ENCODE data around the gene MARK3. TPM values are rescaled to one million over a fixed set of nuclear protein-coding genes. Genes with fewer than 3 reads are reported as not detected.

Gene MARK3
- total and polyA plus RNA-seq, 10 of the 15 experiments (the other 5 are each of a cell fraction or from before 2014, with no cell fraction given): 10.7 to 75.1 (median 41.4) TPM

DNA sequence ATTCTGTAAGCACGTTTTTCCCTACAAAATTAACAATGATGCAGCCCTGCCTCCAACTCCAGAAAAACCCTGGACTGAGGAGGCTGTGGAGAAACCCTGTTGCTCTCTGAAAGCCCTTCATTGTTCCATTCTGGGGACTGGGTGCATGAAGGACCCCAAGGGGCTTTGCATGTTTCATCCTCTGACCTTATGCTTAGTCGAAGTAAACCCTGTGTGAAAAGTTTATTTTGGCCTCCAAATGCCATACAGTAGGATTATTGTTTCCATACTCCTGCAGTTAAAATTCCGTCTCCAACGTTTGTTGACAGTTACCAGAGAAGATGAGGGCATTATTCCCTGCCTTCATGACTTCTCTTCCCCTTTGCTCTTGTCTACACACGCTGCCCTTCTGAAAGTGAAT, 91.4 kb downstream of the MARK3 start:
- H3K9me3 ChIP-seq (replicated peaks; ENCODE audit: control insufficient read depth, insufficient read depth, low read length): no peaks in the 10 kb centered on the region
- FAIRE-seq (no peak), DNase-seq (ENCODE audit: low read depth, low spot score) (no peak), ATAC-seq (no peak)
- no peaks in the 10 kb centered on the region for H4K20me1 ChIP-seq (ENCODE audit: control insufficient read depth, insufficient read depth)
- H3K4me2 ChIP-seq (ENCODE audit: control insufficient read depth, insufficient read depth): no peak overlapping the region
- H3K36me3 ChIP-seq (ENCODE audit: control insufficient read depth in 2 of 2, insufficient read depth in 2 of 2, low read length in 1 of 2): peaks cover 6 to 17% of the 10 kb centered on the region in 2 experiments
- peaks cover 9% of the 10 kb centered on the region for H3K4me1 ChIP-seq (ENCODE audit: control insufficient read depth, insufficient read depth, low read length)
- H3K79me2 ChIP-seq (ENCODE audit: control insufficient read depth, insufficient read depth, low read length): no peaks in the 10 kb centered on the region
- 85% methylated on average over 5 of the region's 5 CpGs for WGBS (ENCODE audit: insufficient coverage, insufficient replicate concordance, low lambda C conversion rate, missing lambda C conversion rate)
- no peaks in the 10 kb centered on the region for H3K27me3 ChIP-seq (replicated peaks in 1 of 2; ENCODE audit: control insufficient read depth in 2 of 2, insufficient read depth in 2 of 2, low read length in 1 of 2)
- ChIA-PET POLR2A (no interaction called here), SMC1A (ENCODE audit: uncharacterized antibody, unreplicated experiment) (interaction anchor here (0.9 kb wide), 1 partner anchor 17 kb away, joined by 3 read pairs; no protein-coding TSS in a partner anchor), RAD21 (ENCODE audit: unreplicated experiment) (no interaction called here), CTCF (interaction anchor here (0.9 to 1.0 kb wide), 2 partner anchors 9 to 10 kb away, joined by 3 to 5 read pairs; no protein-coding TSS in a partner anchor)
- intact Hi-C loops (cut with micrococcal nuclease; ENCODE audit: unreplicated experiment) (no loop called here), in situ Hi-C loops (cut with MboI) (no loop called here)
- TF ChIP-seq LARP7 (IDR thresholded peaks at IDR 0.05): no peak
- no peak for TF ChIP-seq NFIC (IDR thresholded peaks at IDR 0.05; ENCODE audit: low read depth, low read length)
- no peak for TF ChIP-seq CBX5 (IDR thresholded peaks at IDR 0.05; ENCODE audit: low read depth)
- TF ChIP-seq, protein P1, sequence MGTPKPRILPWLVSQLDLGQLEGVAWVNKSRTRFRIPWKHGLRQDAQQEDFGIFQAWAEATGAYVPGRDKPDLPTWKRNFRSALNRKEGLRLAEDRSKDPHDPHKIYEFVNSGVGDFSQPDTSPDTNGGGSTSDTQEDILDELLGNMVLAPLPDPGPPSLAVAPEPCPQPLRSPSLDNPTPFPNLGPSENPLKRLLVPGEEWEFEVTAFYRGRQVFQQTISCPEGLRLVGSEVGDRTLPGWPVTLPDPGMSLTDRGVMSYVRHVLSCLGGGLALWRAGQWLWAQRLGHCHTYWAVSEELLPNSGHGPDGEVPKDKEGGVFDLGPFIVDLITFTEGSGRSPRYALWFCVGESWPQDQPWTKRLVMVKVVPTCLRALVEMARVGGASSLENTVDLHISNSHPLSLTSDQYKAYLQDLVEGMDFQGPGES (IDR thresholded peaks at IDR 0.05): no peak
- TF ChIP-seq SMARCA5 (IDR thresholded peaks at IDR 0.05): no peak
- TF ChIP-seq ZNF622 (IDR thresholded peaks at IDR 0.05): no peak
- no peak overlapping the region for H3K27ac ChIP-seq (ENCODE audit: control insufficient read depth, insufficient read depth)
- BruUV-seq (replicated peaks): no TSS peak
- no peak overlapping the region for H3K9ac ChIP-seq (ENCODE audit: control insufficient read depth, insufficient read depth, low read length)
- H3K4me3 ChIP-seq: no peak overlapping the region
- H2AFZ ChIP-seq (ENCODE audit: control insufficient read depth, low read depth, low read length): no peak overlapping the region

- Histone ChIP-seq H4K20me1 (ENCODE audit: control insufficient read depth, insufficient read depth) (no peaks in the 10 kb centered on the region), H3K27me3 (replicated peaks in 1 of 2; ENCODE audit: control insufficient read depth in 2 of 2, insufficient read depth in 2 of 2, low read length in 1 of 2) (no peaks in the 10 kb centered on the region), H3K4me1 (ENCODE audit: control insufficient read depth, insufficient read depth, low read length) (peaks cover 9% of the 10 kb centered on the region), H2AFZ (ENCODE audit: control insufficient read depth, low read depth, low read length) (no peak overlapping the region), H3K4me3 (no peak overlapping the region), H3K27ac (ENCODE audit: control insufficient read depth, insufficient read depth) (peak overlapping the region; percentile 57), H3K9me3 (replicated peaks; ENCODE audit: control insufficient read depth, insufficient read depth, low read length) (no peaks in the 10 kb centered on the region), H3K36me3 (ENCODE audit: control insufficient read depth in 2 of 2, insufficient read depth in 2 of 2, low read length in 1 of 2) (peaks cover 2 to 16% of the 10 kb centered on the region in 2 experiments), H3K9ac (ENCODE audit: control insufficient read depth, insufficient read depth, low read length) (no peak overlapping the region), H3K79me2 (ENCODE audit: control insufficient read depth, insufficient read depth, low read length) (no peaks in the 10 kb centered on the region), H3K4me2 (ENCODE audit: control insufficient read depth, insufficient read depth) (0 out of 2 replicates have a peak overlapping the region, but pooled peaks have one; percentile 27)
- ChIA-PET POLR2A (no interaction called here), SMC1A (ENCODE audit: uncharacterized antibody, unreplicated experiment) (interaction anchor here (1.0 kb wide), 1 partner anchor 88 kb away, joined by 7 read pairs; no protein-coding TSS in a partner anchor), CTCF (interaction anchor here (1.3 to 1.5 kb wide), 2 partner anchors 20 to 38 kb away, joined by 4 read pairs; no protein-coding TSS in a partner anchor), RAD21 (ENCODE audit: unreplicated experiment) (no interaction called here)
- intact Hi-C loops (cut with micrococcal nuclease; ENCODE audit: unreplicated experiment): no loop called here
- ATAC-seq (peak; percentile 98), FAIRE-seq (peak; percentile 81), DNase-seq (ENCODE audit: low read depth, low spot score) (peak; percentile 55)
- no TSS peak for BruUV-seq (replicated peaks)
- in situ Hi-C loops (cut with MboI): no loop called here
- WGBS (ENCODE audit: insufficient coverage, insufficient replicate concordance, low lambda C conversion rate, missing lambda C conversion rate): 0% methylated on average over 3 of the region's 3 CpGs
- TF ChIP-seq DPF2 (IDR thresholded peaks at IDR 0.05): peak; percentile 56
- TF ChIP-seq BCL11A (IDR thresholded peaks at IDR 0.05; ENCODE audit: low read depth, low read length): peak; percentile 72; the same call in 1 of the 2 replicates
- peak in 1 of 2 experiments; percentile 23; a peak in 1 of 4 replicates for TF ChIP-seq EP300 (IDR thresholded peaks at IDR 0.05; ENCODE audit: borderline replicate concordance in 1 of 2, control insufficient read depth in 1 of 2, low read depth in 2 of 2, low read length in 2 of 2)
- TF ChIP-seq RELA (IDR thresholded peaks at IDR 0.05; ENCODE audit: borderline replicate concordance, partially characterized antibody): peak; percentile 65
- TF ChIP-seq IKZF1 (conservative IDR thresholded peaks at IDR 0.05): 0 out of 2 replicates have a peak, but pooled peaks have one; percentile 31
- TF ChIP-seq ATF7 (IDR thresholded peaks at IDR 0.05; ENCODE audit: low read depth): peak; percentile 55; the same call in 1 of the 2 replicates
- TF ChIP-seq REST (IDR thresholded peaks at IDR 0.05; ENCODE audit: low read depth, low read length): no peak
- TF ChIP-seq CREB1 (IDR thresholded peaks at IDR 0.05; ENCODE audit: low read depth): 0 out of 2 replicates have a peak, but pooled peaks have one; percentile 24
- peak; percentile 40 to 50; a peak in 2 of 4 replicates for TF ChIP-seq IKZF2 (IDR thresholded peaks at IDR 0.05)
Measured at GRCh38 chr14:103480595-103480994, 95.4 kb downstream of the MARK3 start.

All from GM12878 (cell line).